ENCODE measurements around the gene URB1. TPM values are rescaled to one million over a fixed set of nuclear protein-coding genes. Genes with fewer than 3 reads are reported as not detected.

Gene URB1
- total RNA-seq, 4 donors from 2014 or later: 11.1 to 24.8 (median 17.9) TPM

- peak overlapping the region in 3 of 4 donors; percentile 10 to 47 (median 26) for H3K27ac ChIP-seq
- intact Hi-C loops (cut with DNase I): no loop called here
- no peaks in the 10 kb centered on the region for H3K27me3 ChIP-seq
- TF ChIP-seq POLR2A (IDR thresholded peaks at IDR 0.05): no peak
- TF ChIP-seq, protein P1, sequence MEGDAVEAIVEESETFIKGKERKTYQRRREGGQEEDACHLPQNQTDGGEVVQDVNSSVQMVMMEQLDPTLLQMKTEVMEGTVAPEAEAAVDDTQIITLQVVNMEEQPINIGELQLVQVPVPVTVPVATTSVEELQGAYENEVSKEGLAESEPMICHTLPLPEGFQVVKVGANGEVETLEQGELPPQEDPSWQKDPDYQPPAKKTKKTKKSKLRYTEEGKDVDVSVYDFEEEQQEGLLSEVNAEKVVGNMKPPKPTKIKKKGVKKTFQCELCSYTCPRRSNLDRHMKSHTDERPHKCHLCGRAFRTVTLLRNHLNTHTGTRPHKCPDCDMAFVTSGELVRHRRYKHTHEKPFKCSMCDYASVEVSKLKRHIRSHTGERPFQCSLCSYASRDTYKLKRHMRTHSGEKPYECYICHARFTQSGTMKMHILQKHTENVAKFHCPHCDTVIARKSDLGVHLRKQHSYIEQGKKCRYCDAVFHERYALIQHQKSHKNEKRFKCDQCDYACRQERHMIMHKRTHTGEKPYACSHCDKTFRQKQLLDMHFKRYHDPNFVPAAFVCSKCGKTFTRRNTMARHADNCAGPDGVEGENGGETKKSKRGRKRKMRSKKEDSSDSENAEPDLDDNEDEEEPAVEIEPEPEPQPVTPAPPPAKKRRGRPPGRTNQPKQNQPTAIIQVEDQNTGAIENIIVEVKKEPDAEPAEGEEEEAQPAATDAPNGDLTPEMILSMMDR (IDR thresholded peaks at IDR 0.05): no peak
- H3K36me3 ChIP-seq: peaks cover 15 to 79% (median 30%) of the 10 kb centered on the region in 3 donors
- H3K4me1 ChIP-seq: peaks cover 7 to 66% (median 32%) of the 10 kb centered on the region in 3 donors
- H3K4me3 ChIP-seq: no peak overlapping the region
- no peak for DNase-seq
- 88 to 100% methylated on average over 1 of the region's 1 CpG for WGBS, 2 donors
- no peaks in the 10 kb centered on the region for H3K9me3 ChIP-seq
Measured at GRCh38 chr21:32367158-32367557, 25.7 kb downstream of the URB1 start.

- H3K27ac ChIP-seq: peak overlapping the region in 2 of 4 donors; percentile 19 to 26
- H3K9me3 ChIP-seq: no peaks in the 10 kb centered on the region
- TF ChIP-seq, protein P1 (IDR thresholded peaks at IDR 0.05): no peak
- no peak for TF ChIP-seq POLR2A (IDR thresholded peaks at IDR 0.05)
- intact Hi-C loops (cut with DNase I): no loop called here
- no peaks in the 10 kb centered on the region for H3K27me3 ChIP-seq
- 83 to 90% methylated on average over 1 to 4 of the region's 4 CpGs for WGBS, 2 donors
- no peak overlapping the region for H3K4me3 ChIP-seq
- no peak for DNase-seq
- peaks cover 4 to 65% (median 26%) of the 10 kb centered on the region in 3 donors for H3K4me1 ChIP-seq
- H3K36me3 ChIP-seq: peaks cover 22 to 87% (median 30%) of the 10 kb centered on the region in 3 donors
Measured at GRCh38 chr21:32366191-32366590, 26.6 kb downstream of the URB1 start.

DNA sequence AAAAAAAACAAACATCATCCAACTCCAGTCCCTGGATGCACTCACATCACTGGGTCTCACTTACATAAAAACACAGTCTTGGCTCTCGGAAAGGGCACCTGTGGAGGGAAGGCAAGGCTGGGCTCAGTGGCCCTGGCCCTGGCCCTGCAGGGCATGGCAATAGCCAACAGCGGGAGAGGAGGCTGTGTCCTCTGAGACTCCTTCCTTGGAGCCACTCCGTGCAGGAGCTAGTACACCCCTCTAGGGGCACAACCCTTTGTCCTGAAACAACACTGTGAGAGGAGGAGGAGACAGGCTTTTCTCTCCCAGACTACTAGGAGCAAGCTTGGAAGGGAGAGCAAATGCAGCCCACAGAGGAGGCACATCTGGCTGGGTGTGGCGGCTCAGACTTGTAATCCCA, 28.0 kb downstream of the URB1 start:
- H3K27me3 ChIP-seq: no peaks in the 10 kb centered on the region
- intact Hi-C loops (cut with DNase I): no loop called here
- DNase-seq: no peak
- no peaks in the 10 kb centered on the region for H3K9me3 ChIP-seq
- peaks cover 4 to 71% (median 27%) of the 10 kb centered on the region in 3 donors for H3K4me1 ChIP-seq
- no peak overlapping the region for H3K4me3 ChIP-seq
- peak overlapping the region; percentile 68 to 83 (median 80) for H3K27ac ChIP-seq
- 52 to 76% methylated on average over 3 to 4 of the region's 4 CpGs for WGBS, 2 donors
- H3K36me3 ChIP-seq: peaks cover 30 to 91% (median 33%) of the 10 kb centered on the region in 3 donors
- TF ChIP-seq, protein P1 (IDR thresholded peaks at IDR 0.05): peak in 1 of 6 experiments; percentile 21
- TF ChIP-seq POLR2A (IDR thresholded peaks at IDR 0.05): no peak

DNA sequence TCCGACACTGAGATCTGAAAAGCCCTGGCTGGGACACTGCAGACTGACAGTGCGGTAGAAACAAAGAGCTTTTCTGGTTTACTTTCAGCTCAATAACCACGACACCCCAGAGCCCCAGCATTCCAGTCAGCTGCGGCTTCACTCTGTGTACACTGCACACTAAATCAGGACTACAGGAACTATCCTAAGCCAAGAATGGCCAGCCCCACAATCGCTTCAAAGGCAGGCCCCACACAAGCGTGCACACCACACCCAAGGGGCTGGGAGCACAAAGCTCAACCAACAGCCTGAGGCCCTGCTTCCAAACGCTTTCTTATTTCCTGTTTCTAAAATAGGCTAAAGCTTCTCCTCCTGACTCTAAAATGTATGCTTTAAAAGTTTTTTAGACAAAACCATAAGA, 28.4 kb downstream of the URB1 start:
- H3K27ac ChIP-seq: peak overlapping the region; percentile 68 to 83 (median 80)
- 44 to 51% methylated on average over 2 to 7 of the region's 7 CpGs for WGBS, 2 donors
- no peak for DNase-seq
- H3K4me3 ChIP-seq: no peak overlapping the region
- H3K4me1 ChIP-seq: peaks cover 4 to 75% (median 28%) of the 10 kb centered on the region in 3 donors
- H3K9me3 ChIP-seq: no peaks in the 10 kb centered on the region
- no peaks in the 10 kb centered on the region for H3K27me3 ChIP-seq
- intact Hi-C loops (cut with DNase I): no loop called here
- no peak for TF ChIP-seq POLR2A (IDR thresholded peaks at IDR 0.05)
- TF ChIP-seq, protein P1 (IDR thresholded peaks at IDR 0.05): no peak
- H3K36me3 ChIP-seq: peaks cover 30 to 91% (median 37%) of the 10 kb centered on the region in 3 donors

GRCh38 chr21:32360401-32360975, 32.3 kb downstream of the URB1 start:
- Histone ChIP-seq H3K27me3 (no peaks in the 10 kb centered on the region), H3K36me3 (peaks cover 29 to 91% (median 45%) of the 10 kb centered on the region in 3 donors), H3K4me3 (no peak overlapping the region), H3K4me1 (peaks cover 4 to 56% (median 28%) of the 10 kb centered on the region in 3 donors), H3K9me3 (no peaks in the 10 kb centered on the region), H3K27ac (peak overlapping the region; percentile 53 to 65 (median 56))
- 48 to 73% methylated on average over 3 to 5 of the region's 5 CpGs for WGBS, 2 donors
- DNase-seq: no peak
- intact Hi-C loops (cut with DNase I): no loop called here
- TF ChIP-seq, protein P1 (IDR thresholded peaks at IDR 0.05): no peak
- no peak for TF ChIP-seq POLR2A (IDR thresholded peaks at IDR 0.05)
